Measurements from ENCODE around the gene SLC9A4.
A peak's percentile ranks its signal among the peaks of the same experiment; 100 is the strongest.

SLC9A4 gene

DNA sequence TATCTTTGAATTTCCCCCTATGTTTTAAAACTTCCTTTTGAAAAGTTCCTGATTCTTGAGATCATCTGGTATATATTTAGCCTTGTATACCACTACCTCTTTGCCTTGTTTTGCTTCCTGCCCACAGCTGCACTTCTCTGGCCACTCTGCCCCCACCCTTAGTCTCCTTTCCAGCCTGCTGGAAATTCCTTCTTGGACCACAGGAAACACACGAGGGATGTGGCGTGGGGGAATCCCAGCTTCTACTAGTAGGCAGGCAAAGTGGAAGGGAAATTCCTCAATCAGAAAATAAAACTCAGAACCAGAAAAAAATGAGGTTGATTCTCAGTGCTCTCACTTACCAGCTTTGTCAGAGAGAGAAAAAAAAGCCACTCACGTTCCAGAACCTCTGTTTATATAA, 36.7 kb upstream of the SLC9A4 start:
- DNase-seq (ENCODE audit: low read depth, low spot score) = no peak
- H3K4me1 ChIP-seq (ENCODE audit: control insufficient read depth, insufficient read depth, low read length) = no peaks in the 10 kb centered on the region
- H3K27me3 ChIP-seq (ENCODE audit: control insufficient read depth, insufficient read depth, low read length) = no peaks in the 10 kb centered on the region
- no peaks in the 10 kb centered on the region for H3K9me3 ChIP-seq (ENCODE audit: control insufficient read depth, insufficient read depth, low read length)
- no peak overlapping the region for H3K4me3 ChIP-seq (ENCODE audit: low read length)
- no peak overlapping the region for H3K27ac ChIP-seq (ENCODE audit: low read length)
- H3K36me3 ChIP-seq (ENCODE audit: control insufficient read depth, insufficient read depth, low read length) = no peaks in the 10 kb centered on the region
- no CpG with 5 or more reads among the region's 3 CpGs for WGBS (ENCODE audit: insufficient coverage, insufficient read length)

DNA sequence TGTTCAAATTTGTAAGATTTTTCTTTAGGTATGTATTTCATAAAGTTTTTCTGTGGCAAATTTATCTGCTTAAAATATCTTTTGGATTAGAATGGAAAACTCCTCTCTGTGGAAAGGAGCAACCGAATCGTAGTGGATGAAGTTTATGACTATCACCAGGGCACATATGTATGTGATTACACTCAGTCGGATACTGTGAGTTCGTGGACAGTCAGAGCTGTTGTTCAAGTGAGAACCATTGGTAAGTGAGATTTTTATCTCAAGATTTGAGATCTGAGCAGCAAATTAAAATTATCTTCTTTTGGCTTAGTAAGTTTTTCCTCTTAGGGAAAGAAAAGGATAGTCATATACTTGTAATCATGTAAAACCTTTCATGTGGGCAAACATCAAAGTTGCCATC, 35.9 kb upstream of the SLC9A4 start:
- DNase-seq (ENCODE audit: low read depth, low spot score) = no peak
- Histone ChIP-seq H3K9me3 (ENCODE audit: control insufficient read depth, insufficient read depth, low read length) (no peaks in the 10 kb centered on the region), H3K36me3 (ENCODE audit: control insufficient read depth, insufficient read depth, low read length) (no peaks in the 10 kb centered on the region), H3K4me3 (ENCODE audit: low read length) (no peak overlapping the region), H3K27ac (ENCODE audit: low read length) (no peak overlapping the region), H3K4me1 (ENCODE audit: control insufficient read depth, insufficient read depth, low read length) (no peaks in the 10 kb centered on the region), H3K27me3 (ENCODE audit: control insufficient read depth, insufficient read depth, low read length) (no peaks in the 10 kb centered on the region)
- WGBS (ENCODE audit: insufficient coverage, insufficient read length) = no CpG with 5 or more reads among the region's 4 CpGs

DNA sequence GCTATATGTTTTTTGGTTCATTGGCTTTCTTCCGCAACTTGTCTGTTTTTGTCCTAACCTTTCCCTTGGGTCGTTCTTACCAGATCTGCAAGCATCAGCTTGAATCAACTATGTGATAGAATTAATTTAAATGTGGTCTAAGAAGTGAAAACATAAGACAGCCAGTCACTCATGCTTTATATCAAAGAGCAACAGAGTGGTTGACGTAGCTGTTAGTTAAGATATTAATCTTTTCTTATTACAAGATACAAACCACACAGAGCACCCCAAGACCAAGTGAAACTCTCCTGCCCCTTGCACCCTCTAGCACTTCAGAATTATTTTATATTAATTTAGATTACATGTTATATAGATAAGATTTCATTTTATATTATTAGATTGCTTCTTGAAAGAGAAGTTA, 34.9 kb upstream of the SLC9A4 start:
- WGBS (ENCODE audit: insufficient coverage, insufficient read length) = no CpG with 5 or more reads among the region's 3 CpGs
- no peak overlapping the region for H3K4me3 ChIP-seq (ENCODE audit: low read length)
- no peaks in the 10 kb centered on the region for H3K4me1 ChIP-seq (ENCODE audit: control insufficient read depth, insufficient read depth, low read length)
- H3K9me3 ChIP-seq (ENCODE audit: control insufficient read depth, insufficient read depth, low read length) = no peaks in the 10 kb centered on the region
- H3K27me3 ChIP-seq (ENCODE audit: control insufficient read depth, insufficient read depth, low read length) = no peaks in the 10 kb centered on the region
- DNase-seq (ENCODE audit: low read depth, low spot score) = no peak
- H3K27ac ChIP-seq (ENCODE audit: low read length) = no peak overlapping the region
- H3K36me3 ChIP-seq (ENCODE audit: control insufficient read depth, insufficient read depth, low read length) = no peaks in the 10 kb centered on the region

- Histone ChIP-seq H3K36me3 (ENCODE audit: control insufficient read depth, insufficient read depth, low read length) (no peaks in the 10 kb centered on the region), H3K4me3 (ENCODE audit: low read length) (no peak overlapping the region), H3K4me1 (ENCODE audit: control insufficient read depth, insufficient read depth, low read length) (no peaks in the 10 kb centered on the region), H3K9me3 (ENCODE audit: control insufficient read depth, insufficient read depth, low read length) (no peaks in the 10 kb centered on the region), H3K27me3 (ENCODE audit: control insufficient read depth, insufficient read depth, low read length) (no peaks in the 10 kb centered on the region), H3K27ac (ENCODE audit: low read length) (no peak overlapping the region)
- no peak for DNase-seq (ENCODE audit: low read depth, low spot score)
- WGBS (ENCODE audit: insufficient coverage, insufficient read length) = no CpG with 5 or more reads among the region's 2 CpGs
Measured at GRCh38 chr2:102438578-102438977, 34.4 kb upstream of the SLC9A4 start.

GRCh38 chr2:102439065-102439695, 33.8 kb upstream of the SLC9A4 start:
- Histone ChIP-seq H3K4me1 (ENCODE audit: control insufficient read depth, insufficient read depth, low read length) (no peaks in the 10 kb centered on the region), H3K4me3 (ENCODE audit: low read length) (no peak overlapping the region), H3K9me3 (ENCODE audit: control insufficient read depth, insufficient read depth, low read length) (no peaks in the 10 kb centered on the region), H3K36me3 (ENCODE audit: control insufficient read depth, insufficient read depth, low read length) (no peaks in the 10 kb centered on the region), H3K27me3 (ENCODE audit: control insufficient read depth, insufficient read depth, low read length) (no peaks in the 10 kb centered on the region), H3K27ac (ENCODE audit: low read length) (no peak overlapping the region)
- WGBS (ENCODE audit: insufficient coverage, insufficient read length) = 81% methylated on average over 2 of the region's 6 CpGs
- no peak for DNase-seq (ENCODE audit: low read depth, low spot score)

- H3K4me1 ChIP-seq (ENCODE audit: control insufficient read depth, insufficient read depth, low read length) = no peaks in the 10 kb centered on the region
- H3K36me3 ChIP-seq (ENCODE audit: control insufficient read depth, insufficient read depth, low read length) = no peaks in the 10 kb centered on the region
- H3K9me3 ChIP-seq (ENCODE audit: control insufficient read depth, insufficient read depth, low read length) = no peaks in the 10 kb centered on the region
- no CpG with 5 or more reads among the region's 13 CpGs for WGBS (ENCODE audit: insufficient coverage, insufficient read length)
- H3K27ac ChIP-seq (ENCODE audit: low read length) = no peak overlapping the region
- no peaks in the 10 kb centered on the region for H3K27me3 ChIP-seq (ENCODE audit: control insufficient read depth, insufficient read depth, low read length)
- no peak overlapping the region for H3K4me3 ChIP-seq (ENCODE audit: low read length)
- DNase-seq (ENCODE audit: low read depth, low spot score) = peak; percentile 7
Measured at GRCh38 chr2:102442967-102443828, 29.8 kb upstream of the SLC9A4 start.

DNA sequence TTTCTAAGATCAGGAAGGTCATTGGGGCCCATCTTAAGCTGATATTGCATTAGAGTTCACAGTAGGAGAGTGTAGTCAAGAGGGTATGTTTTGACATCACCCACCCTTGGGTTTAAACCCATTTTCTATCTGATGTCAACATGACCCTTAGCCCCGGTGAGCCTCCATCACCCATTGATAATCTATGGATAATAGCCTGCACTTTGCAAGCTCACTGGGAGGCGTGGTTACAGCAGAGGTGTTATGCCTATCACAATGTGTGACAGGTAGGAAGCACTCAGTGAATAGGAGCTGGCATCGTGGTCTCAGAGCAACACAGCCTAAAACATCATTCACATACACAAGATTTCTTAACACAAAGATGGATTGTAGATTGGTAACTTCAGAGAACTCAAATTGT, 28.8 kb upstream of the SLC9A4 start:
- H3K4me1 ChIP-seq (ENCODE audit: control insufficient read depth, insufficient read depth, low read length) = no peaks in the 10 kb centered on the region
- H3K27me3 ChIP-seq (ENCODE audit: control insufficient read depth, insufficient read depth, low read length) = no peaks in the 10 kb centered on the region
- no peak overlapping the region for H3K4me3 ChIP-seq (ENCODE audit: low read length)
- no CpG with 5 or more reads among the region's 3 CpGs for WGBS (ENCODE audit: insufficient coverage, insufficient read length)
- H3K36me3 ChIP-seq (ENCODE audit: control insufficient read depth, insufficient read depth, low read length) = no peaks in the 10 kb centered on the region
- H3K9me3 ChIP-seq (ENCODE audit: control insufficient read depth, insufficient read depth, low read length) = no peaks in the 10 kb centered on the region
- DNase-seq (ENCODE audit: low read depth, low spot score) = no peak
- no peak overlapping the region for H3K27ac ChIP-seq (ENCODE audit: low read length)

- no CpG with 5 or more reads among the region's 9 CpGs for WGBS (ENCODE audit: insufficient coverage, insufficient read length)
- H3K27me3 ChIP-seq (ENCODE audit: control insufficient read depth, insufficient read depth, low read length) = no peaks in the 10 kb centered on the region
- H3K27ac ChIP-seq (ENCODE audit: low read length) = no peak overlapping the region
- H3K4me3 ChIP-seq (ENCODE audit: low read length) = no peak overlapping the region
- no peaks in the 10 kb centered on the region for H3K36me3 ChIP-seq (ENCODE audit: control insufficient read depth, insufficient read depth, low read length)
- DNase-seq (ENCODE audit: low read depth, low spot score) = no peak
- no peaks in the 10 kb centered on the region for H3K9me3 ChIP-seq (ENCODE audit: control insufficient read depth, insufficient read depth, low read length)
- no peaks in the 10 kb centered on the region for H3K4me1 ChIP-seq (ENCODE audit: control insufficient read depth, insufficient read depth, low read length)
Measured at GRCh38 chr2:102446936-102447335, 26.1 kb upstream of the SLC9A4 start.

- no CpG with 5 or more reads among the region's 1 CpG for WGBS (ENCODE audit: insufficient coverage, insufficient read length)
- H3K36me3 ChIP-seq (ENCODE audit: control insufficient read depth, insufficient read depth, low read length) = no peaks in the 10 kb centered on the region
- no peaks in the 10 kb centered on the region for H3K9me3 ChIP-seq (ENCODE audit: control insufficient read depth, insufficient read depth, low read length)
- H3K27me3 ChIP-seq (ENCODE audit: control insufficient read depth, insufficient read depth, low read length) = no peaks in the 10 kb centered on the region
- DNase-seq (ENCODE audit: low read depth, low spot score) = no peak
- no peak overlapping the region for H3K27ac ChIP-seq (ENCODE audit: low read length)
- H3K4me1 ChIP-seq (ENCODE audit: control insufficient read depth, insufficient read depth, low read length) = no peaks in the 10 kb centered on the region
- H3K4me3 ChIP-seq (ENCODE audit: low read length) = no peak overlapping the region
Measured at GRCh38 chr2:102449370-102449974, 23.6 kb upstream of the SLC9A4 start.

GRCh38 chr2:102451968-102452367, 21.1 kb upstream of the SLC9A4 start:
- WGBS (ENCODE audit: insufficient coverage, insufficient read length) = no CpG with 5 or more reads among the region's 2 CpGs
- Histone ChIP-seq H3K4me3 (ENCODE audit: low read length) (no peak overlapping the region), H3K9me3 (ENCODE audit: control insufficient read depth, insufficient read depth, low read length) (no peaks in the 10 kb centered on the region), H3K27me3 (ENCODE audit: control insufficient read depth, insufficient read depth, low read length) (no peaks in the 10 kb centered on the region), H3K4me1 (ENCODE audit: control insufficient read depth, insufficient read depth, low read length) (no peaks in the 10 kb centered on the region), H3K36me3 (ENCODE audit: control insufficient read depth, insufficient read depth, low read length) (no peaks in the 10 kb centered on the region), H3K27ac (ENCODE audit: low read length) (no peak overlapping the region)
- no peak for DNase-seq (ENCODE audit: low read depth, low spot score)
